SK-N-SH treated with all-trans-retinoic acid at 6 μM for 48 hours (cell line): ENCODE measurements around the gene NHS.
A peak's percentile ranks its signal among the peaks of the same experiment; 100 is the strongest.

Experiments
- ATAC-seq: fragments of 200-7000 bp; cut with Tn5 transposase; 3 replicates; pipeline ENCODE4 v1.9.1; 2020; ENCODE audit warnings: mild to moderate bottlenecking, moderate library complexity
- ARNTL ChIP-seq: fragments of 450-650 bp; formaldehyde crosslinking; IDR thresholded peaks from 2 replicates; pipeline ENCODE4 v1.5.0; 2020; ENCODE audit warnings: low read depth, mild to moderate bottlenecking, moderate library complexity, borderline replicate concordance
- BACH2 ChIP-seq: fragments of 250-450 bp; sonication (Bioruptor Pico); IDR thresholded peaks from 2 replicates; pipeline ENCODE4 v1.9.0; 2021; ENCODE audit warnings: mild to moderate bottlenecking, borderline replicate concordance
- CSDC2 ChIP-seq: fragments of 250-450 bp; sonication (Bioruptor Pico); IDR thresholded peaks from 2 replicates; pipeline ENCODE4 v1.5.0; 2020; ENCODE audit warnings: mild to moderate bottlenecking, moderate library complexity
- GLIS3 ChIP-seq: fragments of 250-450 bp; sonication (Bioruptor Pico); IDR thresholded peaks from 2 replicates; pipeline ENCODE4 v1.5.0; 2020; ENCODE audit warnings: mild to moderate bottlenecking, moderate library complexity
- ISL1 ChIP-seq: fragments of 250-450 bp; sonication (Bioruptor Pico); IDR thresholded peaks from 2 replicates; pipeline ENCODE4 v2.1.2; 2022; ENCODE audit warnings: mild to moderate bottlenecking, moderate library complexity
- OSR1 ChIP-seq: fragments of 250-450 bp; sonication (Bioruptor Pico); IDR thresholded peaks from 2 replicates; pipeline ENCODE4 v1.8.0; 2022; ENCODE audit warnings: moderate library complexity, mild to moderate bottlenecking, inconsistent platforms
- PATZ1 ChIP-seq: fragments of 250-450 bp; sonication (Bioruptor Pico); IDR thresholded peaks from 2 replicates; pipeline ENCODE4 v1.8.0; 2020; ENCODE audit warnings: mild to moderate bottlenecking, moderate library complexity, borderline replicate concordance
- POU6F1 ChIP-seq: fragments of 250-450 bp; sonication (Bioruptor Pico); IDR thresholded peaks from 2 replicates; pipeline ENCODE4 v1.8.0; 2021; ENCODE audit warnings: low read depth, mild to moderate bottlenecking, moderate library complexity, borderline replicate concordance
- RARB ChIP-seq: fragments of 250-450 bp; sonication (Bioruptor Pico); IDR thresholded peaks from 2 replicates; pipeline ENCODE4 v1.8.0; 2021; ENCODE audit warnings: mild to moderate bottlenecking, moderate library complexity
- SNAI2 ChIP-seq: fragments of 250-450 bp; sonication (Bioruptor Pico); IDR thresholded peaks from 2 replicates; pipeline ENCODE4 v1.5.0; 2020; ENCODE audit warnings: mild to moderate bottlenecking, moderate library complexity
- TOX ChIP-seq: fragments of 250-450 bp; sonication (Bioruptor Pico); IDR thresholded peaks from 2 replicates; pipeline ENCODE4 v1.8.0; 2021; ENCODE audit warnings: mild to moderate bottlenecking, moderate library complexity, borderline replicate concordance
- TSHZ2 ChIP-seq: fragments of 250-450 bp; sonication (Bioruptor Pico); IDR thresholded peaks from 2 replicates; pipeline ENCODE4 v1.5.0; 2020; ENCODE audit warnings: mild to moderate bottlenecking, moderate library complexity
- ZC3H10 ChIP-seq: fragments of 250-450 bp; sonication (Bioruptor Pico); IDR thresholded peaks from 2 replicates; pipeline ENCODE4 v1.5.1; 2021; ENCODE audit warnings: mild to moderate bottlenecking, moderate library complexity
- ZFP3 ChIP-seq: fragments of 250-450 bp; sonication (Bioruptor Pico); IDR thresholded peaks from 2 replicates; pipeline ENCODE4 v1.5.0; 2020; ENCODE audit warnings: mild to moderate bottlenecking, moderate library complexity
- ZFP30 ChIP-seq: fragments of 450-650 bp; formaldehyde crosslinking; IDR thresholded peaks from 2 replicates; pipeline ENCODE4 v1.5.0; 2022; ENCODE audit warnings: mild to moderate bottlenecking, moderate library complexity
- ZNF565 ChIP-seq: fragments of 450-650 bp; formaldehyde crosslinking; conservative IDR thresholded peaks from 2 replicates; pipeline ENCODE4 v1.5.0; 2020; ENCODE audit warnings: low read depth, mild to moderate bottlenecking, moderate library complexity
- ZNF70 ChIP-seq: fragments of 450-650 bp; formaldehyde crosslinking; IDR thresholded peaks from 2 replicates; pipeline ENCODE4 v1.5.0; 2020; ENCODE audit warnings: mild to moderate bottlenecking, moderate library complexity
- ZNF8 ChIP-seq: fragments of 450-650 bp; formaldehyde crosslinking; IDR thresholded peaks from 2 replicates; pipeline ENCODE4 v1.5.0; 2020; ENCODE audit warnings: mild to moderate bottlenecking, moderate library complexity
- TF ChIP-seq, protein P1 (sequence below): fragments of 250-450 bp; sonication (Bioruptor Pico); IDR thresholded peaks from 2 replicates; pipeline ENCODE4 v1.5.1; 2021; ENCODE audit warnings: mild to moderate bottlenecking, moderate library complexity
- TF ChIP-seq, protein P2 (sequence below): fragments of 250-450 bp; sonication (Bioruptor Pico); IDR thresholded peaks from 2 replicates; pipeline ENCODE4 v1.5.1; 2020; ENCODE audit warnings: low read depth, mild to moderate bottlenecking, moderate library complexity

Gene NHS

DNA sequence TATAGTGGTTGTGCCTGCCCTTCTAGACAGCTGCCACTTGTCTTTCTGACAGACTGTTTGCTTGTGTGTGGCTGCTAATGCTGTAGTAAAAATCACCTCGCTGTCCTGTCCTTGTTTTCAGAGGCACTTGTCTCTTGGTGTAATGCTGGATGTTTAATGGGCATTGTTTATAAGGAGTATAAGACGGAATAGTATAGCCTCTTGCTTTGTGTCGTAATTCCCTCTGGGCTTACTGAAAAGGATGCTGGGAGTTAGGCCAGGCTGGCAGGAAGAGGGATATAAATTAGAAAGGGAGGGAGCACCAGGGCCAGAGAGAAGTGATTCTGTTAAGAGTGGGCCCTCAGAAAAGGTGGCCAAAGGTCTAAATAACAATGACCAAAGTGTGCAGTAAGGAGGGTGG is 29.0 kb downstream of the NHS start:
- no peak for TF ChIP-seq ISL1
- no peak for TF ChIP-seq ZNF8 (CRISPR knock-in tag)
- no peak for TF ChIP-seq RARB (CRISPR knock-in tag)
- TF ChIP-seq SNAI2 (CRISPR knock-in tag), result no peak
- TF ChIP-seq ZNF70, result no peak
- no peak for TF ChIP-seq ZFP3 (CRISPR knock-in tag)
- TF ChIP-seq ZNF565 (CRISPR knock-in tag), result no peak
- TF ChIP-seq CSDC2 (CRISPR knock-in tag), result no peak
- no peak for TF ChIP-seq ZFP30 (CRISPR knock-in tag)
- ATAC-seq, result no peak

DNA sequence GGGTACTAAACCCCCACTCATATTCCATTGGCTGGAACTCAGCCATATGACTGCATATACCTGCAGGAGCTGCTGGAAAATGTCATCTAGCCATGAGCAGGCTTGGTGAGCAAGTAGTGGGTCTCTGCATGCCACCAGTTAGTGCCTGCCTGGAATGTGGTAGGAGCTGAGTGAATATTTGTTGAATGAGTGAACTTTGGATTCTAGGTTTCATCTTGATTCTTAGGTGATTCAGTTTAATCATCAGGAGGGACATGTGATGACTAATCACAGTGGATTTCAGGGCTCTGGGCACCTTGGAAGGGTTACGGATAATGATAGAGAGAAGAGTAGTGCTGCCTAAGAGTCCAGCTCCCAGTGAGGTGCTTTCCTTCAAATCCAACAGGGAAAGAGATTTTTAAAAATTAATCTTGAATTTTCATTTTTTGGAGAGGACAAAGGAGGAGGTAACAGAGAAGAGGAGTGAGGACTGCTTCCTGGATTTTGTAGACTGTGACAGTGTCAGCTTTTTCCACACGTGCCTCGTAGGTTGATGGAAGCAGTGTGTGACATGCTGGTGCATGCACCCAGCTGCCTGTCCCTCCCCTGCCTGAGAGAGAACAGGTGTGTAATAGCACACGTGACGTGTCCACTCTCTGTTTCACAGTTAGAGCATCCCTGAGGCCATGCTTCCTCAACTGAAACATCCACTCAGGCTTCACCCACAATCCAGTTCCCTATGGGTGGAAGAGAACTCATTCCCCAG is 30.4 kb downstream of the NHS start:
- ATAC-seq, result peak; percentile 81
- TF ChIP-seq RARB (CRISPR knock-in tag), result no peak
- TF ChIP-seq OSR1 (CRISPR knock-in tag), result no peak
- TF ChIP-seq POU6F1 (CRISPR knock-in tag), result no peak
- TF ChIP-seq CSDC2 (CRISPR knock-in tag), result no peak
- no peak for TF ChIP-seq ARNTL
- no peak for TF ChIP-seq PATZ1 (CRISPR knock-in tag)
- TF ChIP-seq ZNF565 (CRISPR knock-in tag), result no peak
- no peak for TF ChIP-seq ZNF8 (CRISPR knock-in tag)
- no peak for TF ChIP-seq ZFP3 (CRISPR knock-in tag)
- no peak for TF ChIP-seq TOX (CRISPR knock-in tag)
- no peak for TF ChIP-seq GLIS3 (CRISPR knock-in tag)
- TF ChIP-seq, all 23 proteins: peak for 0

GRCh38 chrX:17409566-17410290 is 34.7 kb downstream of the NHS start:
- no peak for ATAC-seq
- TF ChIP-seq ZFP30 (CRISPR knock-in tag) (no peak), BACH2 (CRISPR knock-in tag) (no peak), SNAI2 (CRISPR knock-in tag) (no peak), ZC3H10 (CRISPR knock-in tag) (no peak), PATZ1 (CRISPR knock-in tag) (no peak), ARNTL (no peak), ZFP3 (CRISPR knock-in tag) (no peak)
- TF ChIP-seq, protein P1, sequence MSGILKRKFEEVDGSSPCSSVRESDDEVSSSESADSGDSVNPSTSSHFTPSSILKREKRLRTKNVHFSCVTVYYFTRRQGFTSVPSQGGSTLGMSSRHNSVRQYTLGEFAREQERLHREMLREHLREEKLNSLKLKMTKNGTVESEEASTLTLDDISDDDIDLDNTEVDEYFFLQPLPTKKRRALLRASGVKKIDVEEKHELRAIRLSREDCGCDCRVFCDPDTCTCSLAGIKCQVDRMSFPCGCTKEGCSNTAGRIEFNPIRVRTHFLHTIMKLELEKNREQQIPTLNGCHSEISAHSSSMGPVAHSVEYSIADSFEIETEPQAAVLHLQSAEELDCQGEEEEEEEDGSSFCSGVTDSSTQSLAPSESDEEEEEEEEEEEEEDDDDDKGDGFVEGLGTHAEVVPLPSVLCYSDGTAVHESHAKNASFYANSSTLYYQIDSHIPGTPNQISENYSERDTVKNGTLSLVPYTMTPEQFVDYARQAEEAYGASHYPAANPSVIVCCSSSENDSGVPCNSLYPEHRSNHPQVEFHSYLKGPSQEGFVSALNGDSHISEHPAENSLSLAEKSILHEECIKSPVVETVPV (CRISPR knock-in tag), result no peak
- TF ChIP-seq, all 23 proteins: peak for 0

GRCh38 chrX:17410651-17411050 is 35.7 kb downstream of the NHS start:
- no peak for ATAC-seq
- no peak for TF ChIP-seq ZFP30 (CRISPR knock-in tag)
- TF ChIP-seq, all 23 proteins: peak for 0

DNA sequence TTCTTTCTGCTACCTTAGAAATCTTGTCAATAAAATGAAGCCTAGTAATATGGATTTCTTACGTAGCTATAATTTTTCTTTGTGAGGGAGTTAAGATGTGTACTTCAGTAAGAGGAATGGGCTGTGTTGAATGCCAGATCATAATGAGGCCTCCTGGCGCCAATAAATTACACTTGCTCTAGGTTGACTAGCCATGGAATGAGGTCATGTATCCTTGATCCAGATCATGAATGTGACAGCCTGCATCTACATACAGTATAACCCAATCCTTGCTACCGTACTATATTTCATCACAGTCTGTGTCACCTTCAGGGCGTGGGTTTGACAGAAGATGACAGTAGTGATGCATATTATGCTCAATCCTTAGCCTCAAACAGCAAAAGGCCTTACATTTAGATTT is 36.2 kb downstream of the NHS start:
- no peak for ATAC-seq
- TF ChIP-seq TSHZ2 (CRISPR knock-in tag) (no peak), POU6F1 (CRISPR knock-in tag) (no peak), ARNTL (no peak)
- TF ChIP-seq, protein P2, sequence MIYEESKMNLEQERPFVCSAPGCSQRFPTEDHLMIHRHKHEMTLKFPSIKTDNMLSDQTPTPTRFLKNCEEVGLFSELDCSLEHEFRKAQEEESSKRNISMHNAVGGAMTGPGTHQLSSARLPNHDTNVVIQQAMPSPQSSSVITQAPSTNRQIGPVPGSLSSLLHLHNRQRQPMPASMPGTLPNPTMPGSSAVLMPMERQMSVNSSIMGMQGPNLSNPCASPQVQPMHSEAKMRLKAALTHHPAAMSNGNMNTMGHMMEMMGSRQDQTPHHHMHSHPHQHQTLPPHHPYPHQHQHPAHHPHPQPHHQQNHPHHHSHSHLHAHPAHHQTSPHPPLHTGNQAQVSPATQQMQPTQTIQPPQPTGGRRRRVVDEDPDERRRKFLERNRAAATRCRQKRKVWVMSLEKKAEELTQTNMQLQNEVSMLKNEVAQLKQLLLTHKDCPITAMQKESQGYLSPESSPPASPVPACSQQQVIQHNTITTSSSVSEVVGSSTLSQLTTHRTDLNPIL, result no peak
